A673 (cell line): ENCODE results near the gene PTGER1. TPM values are rescaled to one million over a fixed set of nuclear protein-coding genes. Genes with fewer than 3 reads are reported as not detected.

Source experiments
- BruUV-seq: library from RNA; stranded (reverse); fragments of 400-500 nt; replicated peaks from 2 replicates; lab custom pipeline; 2021; lab: Mats Ljungman, UMichigan
- CTCF ChIA-PET: fragments of 300-600 bp; sonication (Branson Sonifier 250); formaldehyde crosslinking; loops from one replicate; lab custom pipeline; 2022; ENCODE audit warnings: antibody characterized with exemption; lab: Charles Lee
- POLR2A ChIA-PET: fragments of 300-600 bp; sonication (Branson Sonifier 250); formaldehyde crosslinking; loops from one replicate; lab custom pipeline; 2022; ENCODE audit warnings: antibody characterized with exemption; ENCODE audit not compliant: low non-redundant PET; lab: Charles Lee
- DNase-seq: peaks from one replicate; pipeline ENCODE4 v3.0.0-alpha.2; 2015; ENCODE audit warnings: low spot score
- H3K27ac ChIP-seq: fragments of 200-600 bp; sonication (generic); 2 replicates; pipeline ENCODE4 v1.5.1; 2016; ENCODE audit warnings: mixed run types, low read depth, mild to moderate bottlenecking, mixed read lengths, antibody characterized with exemption, low read length; ENCODE audit not compliant: poor library complexity, severe bottlenecking
- H3K27me3 ChIP-seq: fragments of 200-600 bp; sonication (generic); replicated peaks from 2 replicates; pipeline ENCODE4 v1.6.1; 2017; ENCODE audit warnings: mixed run types, low read depth, mild to moderate bottlenecking, mixed read lengths, antibody characterized with exemption, low read length; ENCODE audit not compliant: insufficient read depth, poor library complexity
- H3K36me3 ChIP-seq: fragments of 200-600 bp; sonication (generic); 2 replicates; pipeline ENCODE4 v1.6.1; 2016; ENCODE audit warnings: mixed run types, mild to moderate bottlenecking, mixed read lengths, antibody characterized with exemption, low read length; ENCODE audit not compliant: insufficient read depth, poor library complexity, severe bottlenecking
- H3K4me1 ChIP-seq: fragments of 200-600 bp; sonication (generic); 2 replicates; pipeline ENCODE4 v1.6.1; 2017; ENCODE audit warnings: mixed run types, mild to moderate bottlenecking, mixed read lengths, antibody characterized with exemption, low read length; ENCODE audit not compliant: insufficient read depth, poor library complexity, severe bottlenecking
- H3K4me3 ChIP-seq: fragments of 200-600 bp; sonication (generic); 2 replicates; pipeline ENCODE4 v1.5.1; 2016; ENCODE audit warnings: low read depth, mixed run types, mild to moderate bottlenecking, mixed read lengths, low read length; ENCODE audit not compliant: poor library complexity, severe bottlenecking
- H3K9me3 ChIP-seq: fragments of 200-600 bp; sonication (generic); 2 replicates; pipeline ENCODE4 v1.6.1; 2016; ENCODE audit warnings: mixed run types, low read depth, mild to moderate bottlenecking, mixed read lengths, antibody characterized with exemption, low read length; ENCODE audit not compliant: poor library complexity, severe bottlenecking
- EZH2 ChIP-seq: fragments of 200-600 bp; sonication (generic); IDR thresholded peaks from 2 replicates; pipeline ENCODE4 v1.6.1; 2017; ENCODE audit warnings: borderline replicate concordance, low read depth, mild to moderate bottlenecking, mixed read lengths, antibody characterized with exemption, low read length; ENCODE audit not compliant: poor library complexity, severe bottlenecking
- intact Hi-C: fragments of 100-400 bp; cut with micrococcal nuclease; formaldehyde crosslinking; loops from one replicate; pipeline ENCODE4 v1.10.0; 2022; ENCODE audit not compliant: unreplicated experiment
- total RNA-seq: library from RNA; stranded (reverse); gene quantifications from 2 replicates; pipeline ENCODE4 v1.2.3, GENCODE V29; 2021
- TF ChIP-seq, protein P1 (sequence below): fragments of 300-800, 200-600 bp; sonication (generic); conservative IDR thresholded peaks from 2 replicates; pipeline ENCODE4 v1.5.1; 2017; ENCODE audit warnings: low read depth, mild to moderate bottlenecking, antibody characterized with exemption, low read length, moderate library complexity, mixed read lengths

Gene PTGER1
- total RNA-seq, 1 experiment from 2014 or later: not detected

DNA sequence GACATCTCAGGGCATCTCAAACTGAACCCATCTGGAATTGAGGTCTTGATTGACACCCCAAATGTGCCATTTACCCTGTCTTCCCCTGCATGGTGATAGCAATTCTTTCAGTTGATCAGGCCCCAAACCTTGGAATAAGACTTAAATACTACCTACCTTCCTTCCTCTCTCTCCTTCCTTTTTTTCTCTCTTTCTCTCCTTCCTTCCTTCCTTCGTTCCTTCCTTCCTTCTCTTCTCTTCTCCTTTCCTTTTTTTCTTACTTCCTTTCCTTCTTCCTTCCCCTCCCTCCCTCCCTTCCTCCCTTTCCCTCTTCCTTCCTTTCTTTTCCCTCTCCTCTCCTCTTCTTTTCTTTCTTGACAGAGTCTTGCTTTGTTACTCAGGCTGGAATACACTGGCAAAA, 28.1 kb upstream of the PTGER1 start:
- no TSS peak for BruUV-seq
- Histone ChIP-seq H3K27me3 (no peaks in the 10 kb centered on the region), H3K27ac (no peak overlapping the region), H3K4me1 (no peaks in the 10 kb centered on the region), H3K36me3 (no peaks in the 10 kb centered on the region), H3K4me3 (no peak overlapping the region), H3K9me3 (no peaks in the 10 kb centered on the region)
- ChIA-PET CTCF (interaction anchor here (0.6 kb wide), 1 partner anchor 14 kb away, joined by 3 read pairs; no protein-coding TSS in a partner anchor), POLR2A (interaction anchor here (0.6 kb wide), 1 partner anchor 26 kb away, joined by 3 read pairs; no protein-coding TSS in a partner anchor)
- intact Hi-C loops: no loop called here
- TF ChIP-seq EZH2: no peak
- TF ChIP-seq, protein P1, sequence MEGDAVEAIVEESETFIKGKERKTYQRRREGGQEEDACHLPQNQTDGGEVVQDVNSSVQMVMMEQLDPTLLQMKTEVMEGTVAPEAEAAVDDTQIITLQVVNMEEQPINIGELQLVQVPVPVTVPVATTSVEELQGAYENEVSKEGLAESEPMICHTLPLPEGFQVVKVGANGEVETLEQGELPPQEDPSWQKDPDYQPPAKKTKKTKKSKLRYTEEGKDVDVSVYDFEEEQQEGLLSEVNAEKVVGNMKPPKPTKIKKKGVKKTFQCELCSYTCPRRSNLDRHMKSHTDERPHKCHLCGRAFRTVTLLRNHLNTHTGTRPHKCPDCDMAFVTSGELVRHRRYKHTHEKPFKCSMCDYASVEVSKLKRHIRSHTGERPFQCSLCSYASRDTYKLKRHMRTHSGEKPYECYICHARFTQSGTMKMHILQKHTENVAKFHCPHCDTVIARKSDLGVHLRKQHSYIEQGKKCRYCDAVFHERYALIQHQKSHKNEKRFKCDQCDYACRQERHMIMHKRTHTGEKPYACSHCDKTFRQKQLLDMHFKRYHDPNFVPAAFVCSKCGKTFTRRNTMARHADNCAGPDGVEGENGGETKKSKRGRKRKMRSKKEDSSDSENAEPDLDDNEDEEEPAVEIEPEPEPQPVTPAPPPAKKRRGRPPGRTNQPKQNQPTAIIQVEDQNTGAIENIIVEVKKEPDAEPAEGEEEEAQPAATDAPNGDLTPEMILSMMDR: no peak
- DNase-seq: no peak

DNA sequence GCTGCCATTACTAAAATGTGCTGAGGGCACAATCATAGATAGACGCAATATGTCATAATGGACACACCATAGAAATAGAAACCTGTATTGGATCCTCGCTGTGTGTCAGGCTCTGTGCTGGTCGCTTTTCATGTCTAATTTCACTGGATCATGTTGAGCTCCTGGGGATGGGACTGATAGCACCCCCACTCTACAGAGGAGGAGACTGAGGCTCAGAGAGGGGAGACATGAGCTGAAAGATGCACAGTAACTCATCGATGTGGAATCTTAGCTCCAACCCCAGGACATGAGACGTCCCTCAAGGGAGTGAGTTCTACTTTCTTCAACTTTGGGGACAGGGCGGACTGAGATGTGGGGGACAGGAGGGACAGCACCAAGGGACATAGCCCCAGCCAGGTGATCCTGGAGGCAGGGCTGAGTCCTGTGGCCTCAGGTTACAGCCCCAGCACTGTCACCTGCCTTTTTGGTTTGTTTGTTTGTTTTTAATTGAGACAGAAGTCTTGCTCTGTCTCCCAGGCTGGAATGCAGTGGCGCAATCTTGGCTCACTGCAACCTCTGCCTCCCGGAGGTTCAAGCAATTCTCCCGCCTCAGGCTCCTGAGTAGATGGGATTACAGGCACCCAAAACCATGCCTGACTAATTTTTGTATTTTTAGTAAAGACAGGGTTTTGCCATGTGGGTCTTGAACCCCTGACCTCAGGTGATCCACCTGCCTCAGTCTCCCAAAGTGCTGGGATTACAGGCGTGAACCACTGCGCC, 27.4 kb upstream of the PTGER1 start:
- Histone ChIP-seq H3K36me3 (no peaks in the 10 kb centered on the region), H3K27ac (no peak overlapping the region), H3K4me1 (no peaks in the 10 kb centered on the region), H3K27me3 (no peaks in the 10 kb centered on the region), H3K9me3 (no peaks in the 10 kb centered on the region), H3K4me3 (no peak overlapping the region)
- no TSS peak for BruUV-seq
- TF ChIP-seq, protein P1: no peak
- no peak for TF ChIP-seq EZH2
- POLR2A ChIA-PET: no interaction called here
- intact Hi-C loops: no loop called here
- DNase-seq: no peak
- CTCF ChIA-PET: interaction anchor here (0.5 to 0.6 kb wide), 2 partner anchors 361 to 892 kb away, joined by 3 read pairs; no protein-coding TSS in a partner anchor

DNA sequence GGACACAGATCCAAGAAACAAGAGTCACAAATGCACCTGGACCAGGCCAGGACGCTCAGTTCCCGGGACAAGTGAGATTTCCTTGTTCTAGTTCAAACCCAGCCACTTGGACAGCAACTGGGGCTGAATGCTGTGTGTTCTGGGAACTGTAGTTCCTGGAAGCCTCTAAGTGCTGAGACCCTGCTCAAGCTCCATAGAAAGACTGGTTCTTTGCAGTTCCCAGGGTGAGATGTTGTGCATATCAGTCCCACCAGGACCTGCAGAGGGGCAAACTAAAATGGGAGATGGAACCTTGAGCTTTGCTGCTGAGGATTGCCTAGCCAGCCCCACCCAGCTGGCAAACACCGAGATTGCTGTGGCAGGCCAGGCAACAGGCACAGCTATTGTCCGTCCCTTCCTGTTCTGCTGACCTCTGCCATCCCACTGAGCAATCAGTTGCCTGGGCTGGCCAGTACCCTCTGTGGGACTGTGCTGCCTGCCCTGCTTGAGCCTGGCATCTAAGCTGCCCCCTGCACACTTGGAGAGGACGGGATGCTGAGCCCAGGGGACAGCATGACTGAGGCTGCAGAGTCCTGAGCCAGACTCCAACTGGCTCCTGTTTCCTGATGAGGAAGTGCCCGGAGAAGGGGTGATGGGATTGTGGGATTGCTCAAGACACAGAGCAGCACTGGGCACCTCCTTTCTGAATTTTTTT, 22.2 kb upstream of the PTGER1 start:
- Histone ChIP-seq H3K27ac (no peak overlapping the region), H3K4me3 (no peak overlapping the region), H3K36me3 (no peaks in the 10 kb centered on the region), H3K27me3 (no peaks in the 10 kb centered on the region), H3K4me1 (peaks cover 12% of the 10 kb centered on the region), H3K9me3 (no peaks in the 10 kb centered on the region)
- ChIA-PET CTCF (interaction anchor here (1.1 kb wide), 1 partner anchor 192 kb away, joined by 3 read pairs; no protein-coding TSS in a partner anchor), POLR2A (interaction anchor here (0.6 kb wide), 1 partner anchor 1615 kb away, joined by 6 read pairs; no protein-coding TSS in a partner anchor)
- no peak for DNase-seq
- intact Hi-C loops: no loop called here
- TF ChIP-seq EZH2: no peak
- TF ChIP-seq, protein P1: no peak
- BruUV-seq: no TSS peak
